Measurements from ENCODE around the gene KLHL17.
"Not testable (repeated sequence)": the region's sequence is repeated elsewhere in the genome, so short reads cannot be mapped to it uniquely, and the experiment has no call there.

KLHL17 gene

GRCh38 chr1:945688-946556 lies 14.5 kb upstream of the KLHL17 start:
- no peak overlapping the region for H3K27ac ChIP-seq (replicated peaks)
- H3K27me3 ChIP-seq (ENCODE audit: insufficient read depth, poor library complexity, severe bottlenecking), result peaks cover 16% of the 10 kb centered on the region
- DNase-seq (ENCODE audit: low read depth in 1 of 2, low spot score in 1 of 2), result no peak
- TF ChIP-seq SPI1 (IDR thresholded peaks at IDR 0.05; ENCODE audit: borderline replicate concordance, low read depth) (no peak), POLR2AphosphoS5 (IDR thresholded peaks at IDR 0.05; ENCODE audit: low read depth) (peak; percentile 8; the same call in 1 of the 2 replicates), GABPA (IDR thresholded peaks at IDR 0.05; ENCODE audit: low read depth) (no peak)
- no peak overlapping the region for H3K4me3 ChIP-seq (replicated peaks; ENCODE audit: insufficient read depth, low read length)

- not testable (repeated sequence) for H3K4me3 ChIP-seq (replicated peaks; ENCODE audit: insufficient read depth, low read length); H3K27ac ChIP-seq (replicated peaks); DNase-seq (ENCODE audit: low read depth in 1 of 2, low spot score in 1 of 2)
- H3K27me3 ChIP-seq (ENCODE audit: insufficient read depth, poor library complexity, severe bottlenecking), result peaks cover 10% of the 10 kb centered on the region
Observed at GRCh38 chr1:946811-947210, 13.6 kb upstream of the KLHL17 start.

GRCh38 chr1:947958-948357 lies 12.4 kb upstream of the KLHL17 start:
- Histone ChIP-seq H3K27ac (replicated peaks) (no peak overlapping the region), H3K4me3 (replicated peaks; ENCODE audit: insufficient read depth, low read length) (no peak overlapping the region), H3K27me3 (ENCODE audit: insufficient read depth, poor library complexity, severe bottlenecking) (peaks cover 4% of the 10 kb centered on the region)
- no peak for TF ChIP-seq GABPA (IDR thresholded peaks at IDR 0.05; ENCODE audit: low read depth)
- no peak for TF ChIP-seq SPI1 (IDR thresholded peaks at IDR 0.05; ENCODE audit: borderline replicate concordance, low read depth)
- TF ChIP-seq CTCF (IDR thresholded peaks at IDR 0.05; ENCODE audit: insufficient read depth, low read length), result no peak
- TF ChIP-seq POLR2AphosphoS5 (IDR thresholded peaks at IDR 0.05; ENCODE audit: low read depth), result no peak
- TF ChIP-seq REST (IDR thresholded peaks at IDR 0.05; ENCODE audit: insufficient replicate concordance, low read depth), result no peak
- DNase-seq (ENCODE audit: low read depth in 1 of 2, low spot score in 1 of 2), result no peak

- DNase-seq (ENCODE audit: low read depth in 1 of 2, low spot score in 1 of 2), result no peak
- Histone ChIP-seq H3K27ac (replicated peaks) (no peak overlapping the region), H3K4me3 (replicated peaks; ENCODE audit: insufficient read depth, low read length) (no peak overlapping the region), H3K27me3 (ENCODE audit: insufficient read depth, poor library complexity, severe bottlenecking) (no peaks in the 10 kb centered on the region)
- TF ChIP-seq SPI1 (IDR thresholded peaks at IDR 0.05; ENCODE audit: borderline replicate concordance, low read depth) (no peak), CTCF (IDR thresholded peaks at IDR 0.05; ENCODE audit: insufficient read depth, low read length) (no peak), POLR2AphosphoS5 (IDR thresholded peaks at IDR 0.05; ENCODE audit: low read depth) (0 out of 2 replicates have a peak, but pooled peaks have one; percentile 35), GABPA (IDR thresholded peaks at IDR 0.05; ENCODE audit: low read depth) (no peak)
Observed at GRCh38 chr1:950268-950667, 10.1 kb upstream of the KLHL17 start.

GRCh38 chr1:950881-951280 lies 9.5 kb upstream of the KLHL17 start:
- Histone ChIP-seq H3K4me3 (replicated peaks; ENCODE audit: insufficient read depth, low read length) (no peak overlapping the region), H3K27ac (replicated peaks) (no peak overlapping the region), H3K27me3 (ENCODE audit: insufficient read depth, poor library complexity, severe bottlenecking) (no peaks in the 10 kb centered on the region)
- DNase-seq (ENCODE audit: low read depth in 1 of 2, low spot score in 1 of 2), result no peak
- TF ChIP-seq GABPA (IDR thresholded peaks at IDR 0.05; ENCODE audit: low read depth) (no peak), CTCF (IDR thresholded peaks at IDR 0.05; ENCODE audit: insufficient read depth, low read length) (no peak), SPI1 (IDR thresholded peaks at IDR 0.05; ENCODE audit: borderline replicate concordance, low read depth) (no peak), REST (IDR thresholded peaks at IDR 0.05; ENCODE audit: insufficient replicate concordance, low read depth) (no peak), POLR2AphosphoS5 (IDR thresholded peaks at IDR 0.05; ENCODE audit: low read depth) (no peak)

Data from HL-60 (cell line).